ENCODE measurements around the gene VGLL3. TPM values are rescaled to one million over a fixed set of nuclear protein-coding genes. Genes with fewer than 3 reads are reported as not detected.

VGLL3 gene
- total RNA-seq, 1 experiment from 2014 or later, result 0.15 TPM

DNA sequence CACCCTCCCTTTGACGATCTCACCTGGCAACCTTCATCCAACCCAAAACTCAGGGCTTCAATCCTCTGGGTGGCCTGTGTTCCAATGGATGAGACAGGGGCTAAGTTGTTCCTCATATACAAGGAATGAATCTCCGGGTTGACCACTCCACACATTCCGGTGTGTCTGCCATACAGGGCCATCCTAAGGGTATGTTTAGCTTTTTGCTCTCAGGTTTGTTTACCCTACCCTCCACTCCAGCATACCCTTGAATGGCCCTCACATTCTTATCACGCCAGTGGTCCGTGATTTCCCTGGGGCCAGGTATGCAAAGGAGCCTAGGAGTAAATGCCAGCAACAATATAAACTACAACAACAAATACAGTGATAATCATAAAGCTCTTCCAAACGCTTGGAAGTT, 45.7 kb upstream of the VGLL3 start:
- Histone ChIP-seq H3K4me3 (ENCODE audit: low read depth in 2 of 2, low read length in 2 of 2) (no peak overlapping the region), H3K27me3 (ENCODE audit: control insufficient read depth, insufficient read depth, low read length) (no peaks in the 10 kb centered on the region), H3K9me3 (ENCODE audit: control insufficient read depth, insufficient read depth, low read depth, low read length) (no peaks in the 10 kb centered on the region), H3K4me1 (ENCODE audit: control insufficient read depth, insufficient read depth, low read length) (no peaks in the 10 kb centered on the region), H3K27ac (ENCODE audit: low read length) (no peak overlapping the region), H3K36me3 (ENCODE audit: control insufficient read depth, insufficient read depth, low read length) (no peaks in the 10 kb centered on the region)
- DNase-seq (ENCODE audit: low read depth, low spot score) (no peak), ATAC-seq (no peak)
- intact Hi-C loops (cut with micrococcal nuclease; ENCODE audit: unreplicated experiment) (no loop called here), in situ Hi-C loops (cut with HindIII; ENCODE audit: low pct_unique_long_range_greater_than_20kb, low sequenced_read_pairs) (no loop called here)
- CTCF ChIA-PET, result no interaction called here
- TF ChIP-seq POLR2AphosphoS5 (IDR thresholded peaks at IDR 0.05; ENCODE audit: low read depth, low read length) (no peak), TCF7L2 (IDR thresholded peaks at IDR 0.05; ENCODE audit: low read depth, low read length) (no peak), SIN3A (IDR thresholded peaks at IDR 0.05; ENCODE audit: borderline replicate concordance, insufficient read depth, low read depth, low read length) (no peak), REST (IDR thresholded peaks at IDR 0.05; ENCODE audit: insufficient read depth in 1 of 2, low read depth in 2 of 2, low read length in 1 of 2) (no peak)
- TF ChIP-seq, protein P1, sequence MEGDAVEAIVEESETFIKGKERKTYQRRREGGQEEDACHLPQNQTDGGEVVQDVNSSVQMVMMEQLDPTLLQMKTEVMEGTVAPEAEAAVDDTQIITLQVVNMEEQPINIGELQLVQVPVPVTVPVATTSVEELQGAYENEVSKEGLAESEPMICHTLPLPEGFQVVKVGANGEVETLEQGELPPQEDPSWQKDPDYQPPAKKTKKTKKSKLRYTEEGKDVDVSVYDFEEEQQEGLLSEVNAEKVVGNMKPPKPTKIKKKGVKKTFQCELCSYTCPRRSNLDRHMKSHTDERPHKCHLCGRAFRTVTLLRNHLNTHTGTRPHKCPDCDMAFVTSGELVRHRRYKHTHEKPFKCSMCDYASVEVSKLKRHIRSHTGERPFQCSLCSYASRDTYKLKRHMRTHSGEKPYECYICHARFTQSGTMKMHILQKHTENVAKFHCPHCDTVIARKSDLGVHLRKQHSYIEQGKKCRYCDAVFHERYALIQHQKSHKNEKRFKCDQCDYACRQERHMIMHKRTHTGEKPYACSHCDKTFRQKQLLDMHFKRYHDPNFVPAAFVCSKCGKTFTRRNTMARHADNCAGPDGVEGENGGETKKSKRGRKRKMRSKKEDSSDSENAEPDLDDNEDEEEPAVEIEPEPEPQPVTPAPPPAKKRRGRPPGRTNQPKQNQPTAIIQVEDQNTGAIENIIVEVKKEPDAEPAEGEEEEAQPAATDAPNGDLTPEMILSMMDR (IDR thresholded peaks at IDR 0.05), result no peak
- POLR2A ChIA-PET, result no interaction called here
- BruUV-seq (replicated peaks), result no TSS peak

GRCh38 chr3:87035339-87035738, 44.4 kb upstream of the VGLL3 start:
- intact Hi-C loops (cut with micrococcal nuclease; ENCODE audit: unreplicated experiment), result no loop called here

More at GRCh38 chr3:87035339-87035738, 44.4 kb upstream of the VGLL3 start:
- H3K27me3 ChIP-seq (ENCODE audit: control insufficient read depth, insufficient read depth, low read length), result no peaks in the 10 kb centered on the region
- ChIA-PET POLR2A (no interaction called here), CTCF (no interaction called here)
- H3K9me3 ChIP-seq (ENCODE audit: control insufficient read depth, insufficient read depth, low read depth, low read length), result no peaks in the 10 kb centered on the region
- no peak overlapping the region for H3K27ac ChIP-seq (ENCODE audit: low read length)
- H3K4me3 ChIP-seq (ENCODE audit: low read depth in 2 of 2, low read length in 2 of 2), result no peak overlapping the region
- no peaks in the 10 kb centered on the region for H3K36me3 ChIP-seq (ENCODE audit: control insufficient read depth, insufficient read depth, low read length)
- no TSS peak for BruUV-seq (replicated peaks)
- TF ChIP-seq, protein P1 (IDR thresholded peaks at IDR 0.05), result no peak
- TF ChIP-seq REST (IDR thresholded peaks at IDR 0.05; ENCODE audit: insufficient read depth in 1 of 2, low read depth in 2 of 2, low read length in 1 of 2), result no peak
- TF ChIP-seq TCF7L2 (IDR thresholded peaks at IDR 0.05; ENCODE audit: low read depth, low read length), result no peak
- no peak for TF ChIP-seq POLR2AphosphoS5 (IDR thresholded peaks at IDR 0.05; ENCODE audit: low read depth, low read length)
- TF ChIP-seq SIN3A (IDR thresholded peaks at IDR 0.05; ENCODE audit: borderline replicate concordance, insufficient read depth, low read depth, low read length), result no peak
- in situ Hi-C loops (cut with HindIII; ENCODE audit: low pct_unique_long_range_greater_than_20kb, low sequenced_read_pairs), result no loop called here
- DNase-seq (ENCODE audit: low read depth, low spot score) (no peak), ATAC-seq (no peak)
- no peaks in the 10 kb centered on the region for H3K4me1 ChIP-seq (ENCODE audit: control insufficient read depth, insufficient read depth, low read length)
